AG09319 (cell line): ENCODE measurements around the gene E2F2.

Experiments used
- DNase-seq: peaks from one replicate; pipeline ENCODE4 v3.0.0-alpha.2; 2010; ENCODE audit warnings: low read depth; ENCODE audit errors: extremely low read depth
- TF ChIP-seq, protein P1 (sequence below): IDR thresholded peaks from 2 replicates; pipeline ENCODE4 v1.5.1; 2011; ENCODE audit warnings: low read depth, mild to moderate bottlenecking, inconsistent platforms, low read length, moderate library complexity

E2F2 gene

DNA sequence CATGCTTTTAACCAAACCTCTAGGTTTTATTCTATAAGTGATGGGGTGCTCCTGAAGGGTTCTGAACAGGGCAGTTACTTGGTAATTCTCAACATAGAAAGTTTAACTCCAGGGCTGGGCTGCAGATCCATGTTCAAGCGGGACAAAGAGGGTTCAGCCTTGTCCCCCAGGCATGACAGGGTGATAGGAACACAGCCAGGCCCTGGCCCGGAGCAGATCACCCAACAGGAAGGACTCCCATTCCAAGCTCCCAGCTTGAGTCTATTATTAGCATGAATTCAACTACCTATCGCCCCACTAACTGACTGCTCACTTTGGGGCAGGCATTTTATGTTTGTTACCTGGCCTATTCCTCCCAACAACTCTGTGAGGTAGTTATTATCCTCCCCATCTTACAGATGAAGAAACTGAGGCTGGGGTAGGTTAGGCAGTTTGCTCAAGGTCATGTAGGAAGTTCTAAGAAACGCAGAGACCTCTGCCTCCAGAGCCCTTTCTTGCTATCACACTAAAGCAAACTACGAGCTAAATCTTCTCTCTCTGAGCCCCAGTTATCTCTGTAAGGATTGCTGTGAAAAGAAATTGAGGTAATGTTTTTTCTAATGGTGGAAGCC is 61.6 kb downstream of the E2F2 start:
- no peak for DNase-seq
- TF ChIP-seq, protein P1, sequence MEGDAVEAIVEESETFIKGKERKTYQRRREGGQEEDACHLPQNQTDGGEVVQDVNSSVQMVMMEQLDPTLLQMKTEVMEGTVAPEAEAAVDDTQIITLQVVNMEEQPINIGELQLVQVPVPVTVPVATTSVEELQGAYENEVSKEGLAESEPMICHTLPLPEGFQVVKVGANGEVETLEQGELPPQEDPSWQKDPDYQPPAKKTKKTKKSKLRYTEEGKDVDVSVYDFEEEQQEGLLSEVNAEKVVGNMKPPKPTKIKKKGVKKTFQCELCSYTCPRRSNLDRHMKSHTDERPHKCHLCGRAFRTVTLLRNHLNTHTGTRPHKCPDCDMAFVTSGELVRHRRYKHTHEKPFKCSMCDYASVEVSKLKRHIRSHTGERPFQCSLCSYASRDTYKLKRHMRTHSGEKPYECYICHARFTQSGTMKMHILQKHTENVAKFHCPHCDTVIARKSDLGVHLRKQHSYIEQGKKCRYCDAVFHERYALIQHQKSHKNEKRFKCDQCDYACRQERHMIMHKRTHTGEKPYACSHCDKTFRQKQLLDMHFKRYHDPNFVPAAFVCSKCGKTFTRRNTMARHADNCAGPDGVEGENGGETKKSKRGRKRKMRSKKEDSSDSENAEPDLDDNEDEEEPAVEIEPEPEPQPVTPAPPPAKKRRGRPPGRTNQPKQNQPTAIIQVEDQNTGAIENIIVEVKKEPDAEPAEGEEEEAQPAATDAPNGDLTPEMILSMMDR = no peak

DNA sequence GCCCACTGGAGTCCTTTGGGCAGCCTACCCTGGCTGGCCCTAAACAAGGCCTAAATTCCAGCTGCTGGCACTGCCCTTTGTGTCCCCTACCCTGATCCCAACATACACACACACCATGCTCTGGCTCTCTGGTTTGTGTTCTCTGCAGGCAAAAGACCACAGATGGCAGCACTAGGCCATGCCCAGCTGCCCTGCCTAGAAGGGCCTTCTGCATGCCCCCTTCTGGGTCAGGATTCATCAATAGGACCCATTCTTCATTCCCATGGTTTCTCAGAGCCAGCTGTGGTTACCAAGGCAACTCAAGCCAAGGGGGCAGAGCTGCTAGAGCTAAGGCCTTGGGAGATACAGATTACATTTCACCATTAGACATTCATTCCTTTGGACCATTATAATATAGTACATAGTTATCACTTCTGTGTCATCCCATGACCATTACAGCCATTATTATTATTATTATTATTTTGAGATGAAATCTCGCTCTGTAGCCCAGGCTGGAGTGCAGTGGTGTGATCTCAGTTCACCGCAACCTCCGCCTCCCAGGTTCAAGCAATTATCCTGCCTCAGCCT is 64.5 kb downstream of the E2F2 start:
- no peak for DNase-seq
- TF ChIP-seq, protein P1 = no peak

DNA sequence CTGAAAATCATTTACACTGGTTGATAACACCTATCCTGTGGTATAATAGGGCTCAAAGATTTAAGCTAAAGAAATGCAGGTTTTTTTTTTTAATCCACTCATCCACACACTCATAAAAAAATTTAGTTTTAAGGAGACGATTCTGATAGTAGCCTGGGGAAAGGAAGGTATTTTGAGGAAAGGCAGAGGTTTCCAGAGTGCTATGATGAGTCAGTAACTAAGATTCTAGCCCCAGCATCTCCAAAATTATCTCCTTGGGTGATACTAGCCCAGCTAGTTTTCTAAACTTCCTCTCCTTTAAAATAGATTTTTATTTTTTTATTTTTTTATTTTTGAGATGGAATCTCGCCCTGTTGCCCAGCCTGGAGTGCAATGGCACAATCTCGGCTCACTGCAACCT is 67.7 kb downstream of the E2F2 start:
- DNase-seq = no peak
- TF ChIP-seq, protein P1 = no peak

DNA sequence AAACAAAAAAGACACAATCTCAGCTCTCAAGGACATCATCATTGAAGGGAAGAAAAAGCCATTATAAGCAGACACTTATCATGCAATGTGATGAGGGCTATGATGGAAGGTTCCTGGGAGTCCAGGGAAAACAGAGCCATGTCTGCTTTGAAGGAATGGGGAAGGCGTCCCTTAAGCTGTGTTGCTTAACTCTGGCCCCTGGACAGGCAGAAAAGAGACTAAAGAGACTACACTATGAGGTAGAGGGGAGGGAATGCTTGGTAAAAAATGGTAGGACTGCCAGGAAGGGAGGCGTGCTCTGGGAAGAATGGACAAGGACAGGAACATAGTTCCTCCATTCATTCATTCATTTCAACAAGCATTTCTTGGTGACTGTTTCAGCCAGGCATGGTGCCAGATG is 68.3 kb downstream of the E2F2 start:
- DNase-seq = no peak
- TF ChIP-seq, protein P1 = no peak

DNA sequence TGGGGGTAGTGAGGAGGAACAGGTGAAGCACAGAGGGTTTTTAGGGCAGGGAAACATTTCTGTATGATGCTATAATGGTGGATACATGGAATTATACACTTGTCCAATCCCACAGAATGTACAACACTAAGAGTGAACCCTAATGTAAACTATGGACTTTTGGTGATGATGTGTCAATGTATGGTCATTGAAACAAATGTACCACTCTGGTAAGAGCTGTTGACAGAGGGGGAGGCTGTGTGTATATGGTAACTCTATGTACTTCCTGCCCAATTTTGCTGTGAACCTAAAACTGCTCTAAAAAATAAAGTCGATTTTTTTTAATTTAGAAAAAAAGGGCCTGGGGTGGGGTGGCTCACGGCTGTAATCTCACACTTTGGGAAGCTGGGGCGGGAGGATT is 70.0 kb downstream of the E2F2 start:
- no peak for DNase-seq
- TF ChIP-seq, protein P1 = no peak

DNA sequence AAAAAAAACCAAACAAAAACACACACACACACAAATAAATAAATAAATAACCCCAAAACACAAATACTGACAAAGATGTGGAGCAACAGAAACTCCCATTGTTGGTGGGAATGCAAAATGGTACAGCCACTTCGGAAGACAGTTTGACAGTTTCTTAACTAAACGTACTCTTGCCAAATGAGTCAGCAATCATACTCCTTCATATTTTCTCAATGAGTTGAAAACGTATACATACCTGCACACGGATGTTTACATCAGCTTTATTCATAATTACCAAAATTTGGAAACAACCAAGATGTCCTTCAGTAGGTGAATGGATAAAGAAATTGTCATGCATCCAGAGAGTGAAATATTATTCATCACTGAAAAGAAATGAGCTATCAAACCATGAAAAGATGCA is 70.5 kb downstream of the E2F2 start:
- DNase-seq = no peak
- TF ChIP-seq, protein P1 = no peak

DNA sequence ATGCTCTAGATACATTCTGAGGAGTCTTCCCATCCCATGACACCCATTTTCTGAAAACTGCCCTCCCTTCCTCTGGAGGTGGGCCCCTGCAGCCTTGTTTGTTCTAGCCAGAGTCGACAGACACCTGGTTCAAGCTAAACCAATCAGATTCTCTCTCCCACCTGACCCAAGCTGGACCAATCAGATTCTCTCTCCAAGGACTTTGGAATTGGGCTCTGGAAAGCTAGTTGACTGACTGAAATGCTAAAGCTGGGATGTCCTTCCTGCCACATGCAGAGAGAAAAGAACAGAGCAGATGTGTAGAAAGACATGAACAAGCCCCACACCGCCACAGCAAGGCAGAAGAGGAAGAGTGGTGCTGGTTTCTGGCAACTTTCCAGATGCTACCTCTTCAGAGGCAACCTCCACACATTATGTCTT is 71.7 kb downstream of the E2F2 start:
- TF ChIP-seq, protein P1 = no peak
- DNase-seq = no peak
